Hematopoietic multipotent progenitor cell treated with erythropoietin and hydrocortisone succinate and interleukin-3 and kit ligand, for 8 days (in vitro differentiated cells): ENCODE results near the gene SEM1.
"Not testable (repeated sequence)": the region's sequence is repeated elsewhere in the genome, so short reads cannot be mapped to it uniquely, and the experiment has no call there.

Experiments
- DNase-seq: peaks from one replicate; pipeline ENCODE4 v3.0.0-alpha.2; 2015

Gene SEM1

DNA sequence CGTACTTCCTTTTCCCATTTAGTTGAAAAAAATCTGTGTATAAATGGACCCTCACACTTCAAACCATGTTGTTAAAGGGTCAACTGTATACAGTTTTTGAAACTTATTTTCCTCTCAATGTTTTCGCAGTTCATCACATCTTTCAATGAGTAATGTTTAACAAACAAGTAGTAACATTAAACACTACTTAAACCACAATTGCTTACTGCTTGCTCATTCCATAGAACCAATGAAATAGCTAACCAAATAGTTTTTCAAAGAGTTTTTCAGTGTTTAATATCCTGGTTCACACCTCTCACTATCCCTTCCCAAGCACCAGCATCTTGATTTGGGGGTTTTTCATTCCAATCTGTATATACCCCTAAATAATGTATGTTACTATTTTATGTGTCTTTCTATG is 9.1 kb downstream of the SEM1 start:
- no peak for DNase-seq

DNA sequence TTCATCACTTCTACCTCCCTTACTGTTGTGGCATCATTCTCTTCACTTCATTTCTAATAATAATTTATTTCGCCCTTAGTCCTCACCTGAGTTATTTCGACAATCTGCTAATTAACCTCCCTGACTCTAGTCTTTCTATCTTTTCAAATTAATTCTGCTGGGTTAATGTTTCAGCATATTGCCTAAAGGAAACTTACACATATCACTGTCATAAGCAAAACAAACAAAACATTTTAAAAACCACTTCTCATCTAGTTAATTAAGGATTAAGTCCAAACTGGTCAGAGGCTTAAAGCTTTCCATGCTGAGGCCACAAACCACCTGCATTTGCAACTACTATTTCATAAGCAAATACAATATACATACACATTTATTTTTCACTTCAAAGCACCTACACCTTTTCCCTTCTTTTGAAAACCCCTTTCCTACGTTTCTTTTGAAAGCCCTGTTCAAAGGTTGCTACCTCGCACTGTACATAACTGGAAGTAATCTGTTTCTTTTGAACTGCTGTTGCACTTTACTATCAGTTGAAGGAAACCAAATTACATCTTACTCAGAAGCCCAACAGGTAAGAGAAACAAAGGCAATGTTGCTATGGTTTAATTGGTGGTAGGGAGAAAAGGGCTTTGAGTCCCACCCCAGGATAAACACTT is 10.3 kb downstream of the SEM1 start:
- DNase-seq, result no peak

GRCh38 chr7:96698449-96698848 is 11.2 kb downstream of the SEM1 start:
- DNase-seq, result not testable (repeated sequence)

GRCh38 chr7:96697822-96698221 is 11.8 kb downstream of the SEM1 start:
- no peak for DNase-seq

DNA sequence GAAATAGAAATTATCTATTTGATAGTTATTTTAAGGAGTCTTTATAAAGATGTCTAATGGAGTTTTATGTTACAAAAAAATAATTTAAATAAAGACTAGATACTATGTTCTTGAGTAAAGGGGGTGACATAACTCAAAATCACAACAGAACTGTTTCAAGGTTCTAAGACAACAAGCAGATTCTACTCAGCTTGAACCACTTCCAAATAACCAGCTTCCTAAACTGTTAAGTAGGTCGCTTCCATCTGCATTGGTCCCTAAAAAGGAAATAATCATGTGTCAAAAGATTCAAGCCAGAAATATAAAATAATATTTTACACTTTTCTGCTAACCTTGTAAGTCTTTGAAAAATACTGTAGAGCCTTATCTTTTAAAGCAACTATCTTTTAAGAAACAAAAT is 14.1 kb downstream of the SEM1 start:
- no peak for DNase-seq

GRCh38 chr7:96694082-96694481 is 15.6 kb downstream of the SEM1 start:
- no peak for DNase-seq

GRCh38 chr7:96691702-96692101 is 17.9 kb downstream of the SEM1 start:
- no peak for DNase-seq

- DNase-seq, result no peak
These were observed 20.2 kb downstream of the SEM1 start for GRCh38 chr7:96689414-96689813.

- no peak for DNase-seq
These were observed 23.3 kb downstream of the SEM1 start for GRCh38 chr7:96686305-96686704.

DNA sequence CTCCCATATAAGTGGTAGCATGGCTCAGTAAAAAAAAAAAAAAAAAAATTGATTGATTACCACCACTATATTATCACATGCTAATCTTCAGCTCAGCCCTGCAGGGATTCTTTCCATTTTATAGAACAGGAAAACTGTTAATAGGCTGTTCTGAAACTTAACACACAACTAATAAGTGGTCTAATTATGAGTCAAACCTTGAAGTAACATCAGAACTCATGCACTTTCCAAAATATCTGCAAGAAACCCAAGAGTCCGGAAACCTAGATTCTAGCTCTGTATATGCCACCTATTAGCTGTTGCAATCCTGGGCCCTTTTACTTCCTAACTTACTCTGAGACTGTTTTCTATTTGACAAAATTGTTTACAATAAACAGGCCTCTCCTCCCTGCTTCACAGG is 23.9 kb downstream of the SEM1 start:
- DNase-seq, result no peak

- no peak for DNase-seq
These were observed 24.3 kb downstream of the SEM1 start for GRCh38 chr7:96685353-96685752.

DNA sequence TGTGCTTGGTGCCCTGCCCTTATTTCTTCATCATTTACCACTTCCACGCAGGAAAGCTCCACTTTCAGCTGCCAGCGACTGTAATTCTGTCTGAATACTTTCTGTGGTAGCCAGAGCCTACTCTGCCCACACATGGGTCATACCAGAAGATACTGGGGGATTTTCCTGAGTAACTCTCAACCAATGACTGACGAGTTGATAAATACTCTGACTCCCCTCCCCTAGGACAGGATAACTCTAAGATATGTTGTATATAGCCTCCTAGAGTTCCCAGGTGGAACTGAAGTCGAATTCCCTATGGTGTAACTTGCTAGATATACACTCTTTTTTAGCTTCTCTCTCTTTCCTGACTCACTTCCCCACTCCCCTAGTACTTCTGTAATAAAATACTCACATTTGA is 29.8 kb downstream of the SEM1 start:
- no peak for DNase-seq

DNA sequence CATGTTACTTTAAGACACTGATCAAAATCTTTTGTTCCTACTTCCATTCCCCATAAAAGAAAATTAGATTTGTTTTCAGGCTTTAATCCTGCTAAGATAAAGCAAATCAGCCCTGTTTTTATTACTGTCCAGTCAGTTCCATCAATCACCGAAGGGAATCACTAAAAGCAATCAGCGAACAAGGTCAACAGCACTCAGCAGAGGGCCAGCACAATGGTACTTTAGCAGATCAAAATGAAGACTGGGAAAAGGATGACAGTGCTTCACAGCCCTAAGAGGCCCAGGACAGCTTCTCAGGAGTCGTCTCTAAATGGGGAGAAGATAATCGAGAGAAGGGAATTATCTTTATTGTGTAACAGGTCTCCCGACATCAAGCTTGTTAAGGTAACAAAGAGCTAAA is 32.7 kb downstream of the SEM1 start:
- no peak for DNase-seq

GRCh38 chr7:96675548-96675947 is 34.1 kb downstream of the SEM1 start:
- DNase-seq, result no peak

DNA sequence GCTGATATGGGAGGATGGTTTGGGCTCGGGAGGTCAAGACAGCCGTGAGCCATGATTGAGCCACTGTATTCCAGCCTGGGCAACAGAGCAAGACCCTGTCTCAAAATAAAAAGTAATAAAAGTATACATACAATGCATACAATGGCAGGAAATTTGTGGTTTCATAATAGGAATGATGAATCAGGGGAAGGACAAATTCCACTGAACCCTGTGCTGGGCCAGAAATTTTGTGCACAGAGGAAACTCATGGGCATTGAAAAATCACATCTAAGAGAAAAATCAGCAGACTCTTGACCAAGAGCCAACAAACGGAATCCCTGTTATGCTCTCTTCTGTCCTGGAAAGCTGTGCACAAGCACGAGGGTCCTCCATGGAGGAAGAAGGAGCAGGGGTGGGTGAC is 35.1 kb downstream of the SEM1 start:
- no peak for DNase-seq

DNA sequence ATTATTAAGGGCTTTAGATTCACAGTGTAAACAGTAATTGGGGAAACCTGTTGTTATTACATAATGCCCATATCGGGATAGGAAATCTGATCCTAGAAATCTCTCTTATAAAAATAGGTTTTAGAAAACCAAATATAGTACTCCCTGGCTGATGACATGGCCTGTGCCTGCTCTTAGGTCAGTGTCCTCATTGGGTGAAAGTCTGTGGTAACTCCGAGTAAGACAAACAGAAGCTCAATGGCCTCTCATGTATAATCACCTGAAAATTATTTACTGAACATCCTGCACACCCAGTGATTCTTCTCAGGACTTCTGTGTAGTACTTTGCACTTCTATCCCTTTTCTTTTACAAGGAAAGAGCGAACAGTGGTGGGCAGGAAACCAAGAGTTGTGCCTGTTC is 37.8 kb downstream of the SEM1 start:
- no peak for DNase-seq

- no peak for DNase-seq
These were observed 39.0 kb downstream of the SEM1 start for GRCh38 chr7:96670338-96671289.

DNA sequence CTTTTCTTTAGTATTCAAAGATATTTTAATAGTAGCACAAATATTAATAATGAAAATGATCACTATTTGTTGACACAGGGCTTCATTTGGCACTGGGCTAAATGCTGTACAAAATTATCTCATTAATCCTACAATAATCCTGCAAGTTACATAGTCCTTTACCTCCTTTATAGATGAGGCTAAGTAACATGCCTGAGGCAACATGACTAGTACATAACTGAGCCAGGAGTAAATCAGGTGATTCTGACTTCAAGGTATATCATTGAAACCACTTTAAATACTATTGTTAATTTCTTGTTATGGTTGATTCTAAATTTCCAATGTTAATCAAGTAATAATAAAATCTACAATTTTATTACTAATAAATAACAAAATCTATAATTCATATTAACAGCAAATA is 39.8 kb downstream of the SEM1 start:
- DNase-seq, result no peak

- no peak for DNase-seq
These were observed 42.6 kb downstream of the SEM1 start for GRCh38 chr7:96667026-96667425.

GRCh38 chr7:96665689-96666088 is 44.0 kb downstream of the SEM1 start:
- no peak for DNase-seq

DNA sequence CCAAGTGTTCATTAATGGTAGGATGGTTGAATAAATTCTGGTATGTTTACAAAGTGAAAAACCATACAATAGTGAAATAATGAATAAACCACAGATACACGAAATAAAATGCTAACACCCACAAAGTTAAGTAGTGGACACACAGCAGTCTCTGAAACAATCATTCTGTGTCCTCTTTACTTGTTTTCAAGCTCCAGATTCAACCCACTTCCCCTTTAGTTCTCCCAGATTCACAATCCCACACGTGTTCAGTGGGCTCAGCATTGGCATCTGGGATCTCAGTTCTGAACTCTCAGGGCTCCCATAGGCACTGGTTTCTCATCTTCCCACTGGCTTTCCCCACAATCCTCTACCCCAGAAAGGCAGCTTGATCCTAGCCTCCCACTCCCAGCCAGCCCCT is 44.9 kb downstream of the SEM1 start:
- DNase-seq, result no peak

- no peak for DNase-seq
These were observed 45.7 kb downstream of the SEM1 start for GRCh38 chr7:96663871-96664445.

GRCh38 chr7:96663457-96663856 is 46.2 kb downstream of the SEM1 start:
- no peak for DNase-seq

DNA sequence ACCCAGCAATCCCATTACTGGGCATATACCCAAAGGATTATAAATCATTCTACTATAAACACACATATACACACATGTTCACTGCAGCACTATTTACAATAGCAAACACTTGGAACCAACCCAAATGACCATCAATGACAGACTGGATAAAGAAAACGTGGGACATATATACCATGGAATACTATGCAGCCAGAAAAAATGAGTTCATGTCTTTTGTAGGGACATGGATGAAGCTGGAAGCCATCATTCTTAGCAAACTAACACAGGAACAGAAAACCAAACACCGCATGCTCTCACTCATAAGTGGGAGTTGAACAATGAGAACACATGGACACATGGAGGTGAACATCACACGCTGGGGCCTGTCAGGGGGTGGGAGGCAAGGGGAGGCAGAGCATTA is 47.5 kb downstream of the SEM1 start:
- not testable (repeated sequence) for DNase-seq
